ENCODE measurements around the gene SPOCK1. TPM values are rescaled to one million over a fixed set of nuclear protein-coding genes. Genes with fewer than 3 reads are reported as not detected.

The SPOCK1 gene
- total and polyA plus RNA-seq, 2 experiments from 2014 or later = 5.6 to 10.1 TPM

DNA sequence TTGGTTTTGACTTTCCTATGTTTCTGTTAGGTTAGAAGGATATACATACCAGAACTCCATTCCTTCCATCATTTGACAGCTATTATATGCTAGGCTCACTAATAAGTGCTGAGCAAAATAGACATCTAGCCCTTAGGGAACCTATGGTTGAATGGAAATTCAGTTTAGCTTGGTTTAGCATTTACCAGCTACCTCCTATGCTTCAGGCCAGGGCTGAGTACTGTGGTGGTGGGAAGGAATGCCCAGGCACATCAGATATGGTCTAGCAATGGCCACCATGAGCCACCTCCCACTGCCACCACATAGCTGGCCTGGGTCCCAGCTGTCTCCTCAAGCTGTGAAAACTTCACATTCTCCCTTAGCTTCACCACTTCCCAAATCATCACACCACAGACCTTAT is 89.4 kb downstream of the SPOCK1 start:
- Histone ChIP-seq H3K9me2 (replicated peaks; ENCODE audit: insufficient read depth) (no peaks in the 10 kb centered on the region), H3K4me3 (no peak overlapping the region), H3K4me2 (no peak overlapping the region), H3K79me2 (no peaks in the 10 kb centered on the region), H3K4me1 (ENCODE audit: insufficient read depth) (no peaks in the 10 kb centered on the region), H4K20me1 (ENCODE audit: insufficient read depth, poor library complexity, severe bottlenecking) (no peaks in the 10 kb centered on the region), H3K27ac (no peak overlapping the region), H3K27me3 (no peaks in the 10 kb centered on the region), H3K9me3 (ENCODE audit: low read depth) (no peaks in the 10 kb centered on the region), H2AFZ (no peak overlapping the region), H3K36me3 (replicated peaks; ENCODE audit: insufficient read depth, low read depth) (no peaks in the 10 kb centered on the region)
- TF ChIP-seq EZH2 (IDR thresholded peaks at IDR 0.05; ENCODE audit: borderline replicate concordance) (no peak), EZH2phosphoT487 (IDR thresholded peaks at IDR 0.05; ENCODE audit: low read depth, severe bottlenecking, unreplicated experiment) (no peak)
- TF ChIP-seq, protein P1, sequence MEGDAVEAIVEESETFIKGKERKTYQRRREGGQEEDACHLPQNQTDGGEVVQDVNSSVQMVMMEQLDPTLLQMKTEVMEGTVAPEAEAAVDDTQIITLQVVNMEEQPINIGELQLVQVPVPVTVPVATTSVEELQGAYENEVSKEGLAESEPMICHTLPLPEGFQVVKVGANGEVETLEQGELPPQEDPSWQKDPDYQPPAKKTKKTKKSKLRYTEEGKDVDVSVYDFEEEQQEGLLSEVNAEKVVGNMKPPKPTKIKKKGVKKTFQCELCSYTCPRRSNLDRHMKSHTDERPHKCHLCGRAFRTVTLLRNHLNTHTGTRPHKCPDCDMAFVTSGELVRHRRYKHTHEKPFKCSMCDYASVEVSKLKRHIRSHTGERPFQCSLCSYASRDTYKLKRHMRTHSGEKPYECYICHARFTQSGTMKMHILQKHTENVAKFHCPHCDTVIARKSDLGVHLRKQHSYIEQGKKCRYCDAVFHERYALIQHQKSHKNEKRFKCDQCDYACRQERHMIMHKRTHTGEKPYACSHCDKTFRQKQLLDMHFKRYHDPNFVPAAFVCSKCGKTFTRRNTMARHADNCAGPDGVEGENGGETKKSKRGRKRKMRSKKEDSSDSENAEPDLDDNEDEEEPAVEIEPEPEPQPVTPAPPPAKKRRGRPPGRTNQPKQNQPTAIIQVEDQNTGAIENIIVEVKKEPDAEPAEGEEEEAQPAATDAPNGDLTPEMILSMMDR (IDR thresholded peaks at IDR 0.05; ENCODE audit: poor library complexity) = no peak
- DNase-seq (ENCODE audit: low spot score) = no peak

DNA sequence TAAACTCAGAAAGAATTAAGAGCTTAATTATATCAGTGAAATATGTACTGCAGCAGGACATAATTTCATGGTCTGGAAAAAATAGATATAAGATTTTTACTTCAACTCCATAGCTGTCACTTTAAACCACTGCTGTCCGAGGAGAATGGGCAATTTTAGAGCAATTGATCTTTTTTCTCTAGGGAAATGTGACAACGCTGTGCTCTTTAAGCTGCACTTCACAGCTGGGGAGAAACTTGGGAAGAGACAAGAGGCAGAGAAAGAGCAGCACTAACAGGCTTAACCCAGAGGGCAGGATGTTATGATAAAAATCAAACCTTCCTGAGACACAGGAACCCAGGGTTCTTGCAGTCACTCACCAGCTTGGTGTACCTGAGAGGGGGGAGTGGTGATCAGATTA is 92.0 kb downstream of the SPOCK1 start:
- no peaks in the 10 kb centered on the region for H3K9me2 ChIP-seq (replicated peaks; ENCODE audit: insufficient read depth)
- H4K20me1 ChIP-seq (ENCODE audit: insufficient read depth, poor library complexity, severe bottlenecking) = no peaks in the 10 kb centered on the region
- no peaks in the 10 kb centered on the region for H3K9me3 ChIP-seq (ENCODE audit: low read depth)
- no peaks in the 10 kb centered on the region for H3K79me2 ChIP-seq
- no peak for DNase-seq (ENCODE audit: low spot score)
- H2AFZ ChIP-seq = no peak overlapping the region
- H3K4me2 ChIP-seq = no peak overlapping the region
- no peaks in the 10 kb centered on the region for H3K27me3 ChIP-seq
- no peaks in the 10 kb centered on the region for H3K4me1 ChIP-seq (ENCODE audit: insufficient read depth)
- WGBS (ENCODE audit: low lambda C conversion rate, missing lambda C conversion rate) = 41% methylated on average over 2 of the region's 2 CpGs
- no peak for TF ChIP-seq EZH2 (IDR thresholded peaks at IDR 0.05; ENCODE audit: borderline replicate concordance)
- TF ChIP-seq EZH2phosphoT487 (IDR thresholded peaks at IDR 0.05; ENCODE audit: low read depth, severe bottlenecking, unreplicated experiment) = no peak
- no peak overlapping the region for H3K27ac ChIP-seq
- H3K4me3 ChIP-seq = no peak overlapping the region
- no peaks in the 10 kb centered on the region for H3K36me3 ChIP-seq (replicated peaks; ENCODE audit: insufficient read depth, low read depth)

DNA sequence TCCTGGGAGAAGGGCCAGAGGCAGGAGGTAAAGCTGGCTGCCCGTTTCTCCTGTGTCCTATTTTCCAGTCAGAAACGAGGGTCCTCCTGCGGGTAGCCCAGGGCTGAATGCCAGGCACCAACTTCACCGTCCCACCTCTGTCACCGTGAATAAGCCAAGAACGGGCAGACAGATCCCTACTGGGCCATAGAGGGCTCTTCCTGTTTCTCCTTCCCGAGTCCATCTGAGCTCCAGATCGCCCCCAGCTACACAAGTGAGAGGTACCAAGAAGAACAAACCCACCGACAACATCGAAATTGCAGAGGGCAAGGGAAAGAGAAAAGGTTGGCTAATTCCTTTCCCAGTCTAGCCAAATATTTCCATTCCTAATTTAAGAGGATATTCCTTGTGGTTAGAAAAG is 93.7 kb downstream of the SPOCK1 start:
- DNase-seq (ENCODE audit: low spot score) = no peak
- no peak overlapping the region for H3K4me2 ChIP-seq
- TF ChIP-seq EZH2phosphoT487 (IDR thresholded peaks at IDR 0.05; ENCODE audit: low read depth, severe bottlenecking, unreplicated experiment) (no peak), EZH2 (IDR thresholded peaks at IDR 0.05; ENCODE audit: borderline replicate concordance) (no peak)
- TF ChIP-seq, protein P1 (IDR thresholded peaks at IDR 0.05; ENCODE audit: poor library complexity) = no peak
- H3K27ac ChIP-seq = no peak overlapping the region
- no peaks in the 10 kb centered on the region for H3K9me2 ChIP-seq (replicated peaks; ENCODE audit: insufficient read depth)
- H2AFZ ChIP-seq = no peak overlapping the region
- no peaks in the 10 kb centered on the region for H4K20me1 ChIP-seq (ENCODE audit: insufficient read depth, poor library complexity, severe bottlenecking)
- no peaks in the 10 kb centered on the region for H3K9me3 ChIP-seq (ENCODE audit: low read depth)
- no peaks in the 10 kb centered on the region for H3K36me3 ChIP-seq (replicated peaks; ENCODE audit: insufficient read depth, low read depth)
- H3K4me1 ChIP-seq (ENCODE audit: insufficient read depth) = no peaks in the 10 kb centered on the region
- H3K79me2 ChIP-seq = no peaks in the 10 kb centered on the region
- 83% methylated on average over 10 of the region's 10 CpGs for WGBS (ENCODE audit: low lambda C conversion rate, missing lambda C conversion rate)
- no peaks in the 10 kb centered on the region for H3K27me3 ChIP-seq
- no peak overlapping the region for H3K4me3 ChIP-seq

GRCh38 chr5:137403869-137404268 is 95.3 kb downstream of the SPOCK1 start:
- no peaks in the 10 kb centered on the region for H3K36me3 ChIP-seq (replicated peaks; ENCODE audit: insufficient read depth, low read depth)
- H4K20me1 ChIP-seq (ENCODE audit: insufficient read depth, poor library complexity, severe bottlenecking) = no peaks in the 10 kb centered on the region

More at GRCh38 chr5:137403869-137404268, 95.3 kb downstream of the SPOCK1 start:
- no peak overlapping the region for H3K27ac ChIP-seq
- no peak overlapping the region for H2AFZ ChIP-seq
- H3K4me2 ChIP-seq = no peak overlapping the region
- H3K9me2 ChIP-seq (replicated peaks; ENCODE audit: insufficient read depth) = no peaks in the 10 kb centered on the region
- no peaks in the 10 kb centered on the region for H3K4me1 ChIP-seq (ENCODE audit: insufficient read depth)
- TF ChIP-seq EZH2phosphoT487 (IDR thresholded peaks at IDR 0.05; ENCODE audit: low read depth, severe bottlenecking, unreplicated experiment) = no peak
- no peak for TF ChIP-seq EZH2 (IDR thresholded peaks at IDR 0.05; ENCODE audit: borderline replicate concordance)
- TF ChIP-seq, protein P1 (IDR thresholded peaks at IDR 0.05; ENCODE audit: poor library complexity) = no peak
- no peak overlapping the region for H3K4me3 ChIP-seq
- 87% methylated on average over 8 of the region's 8 CpGs for WGBS (ENCODE audit: low lambda C conversion rate, missing lambda C conversion rate)
- no peak for DNase-seq (ENCODE audit: low spot score)
- H3K27me3 ChIP-seq = no peaks in the 10 kb centered on the region
- no peaks in the 10 kb centered on the region for H3K79me2 ChIP-seq
- H3K9me3 ChIP-seq (ENCODE audit: low read depth) = no peaks in the 10 kb centered on the region

Data from hepatocyte (in vitro differentiated cells).